GM12878 (cell line): ENCODE results near the gene LMF1. TPM values are rescaled to one million over a fixed set of nuclear protein-coding genes. Genes with fewer than 3 reads are reported as not detected.

Experiments used
- ATAC-seq: fragments of 200-7000 bp; cut with Tn5 transposase; 3 replicates; pipeline ENCODE4 v1.9.1; 2020; ENCODE audit warnings: mild to moderate bottlenecking, moderate library complexity
- BruUV-seq: library from RNA; stranded (reverse); fragments of 400-500 nt; replicated peaks from 2 replicates; lab custom pipeline; 2021; lab: Mats Ljungman, UMichigan
- CTCF ChIA-PET: fragments of 300-600 bp; sonication (Branson Sonifier 250); formaldehyde crosslinking; extraction: SDS; loops from one replicate; lab custom pipeline; 2021; ENCODE audit warnings: inconsistent platforms; lab: Yijun Ruan, JAX
- POLR2A ChIA-PET: fragments of 350-600 bp; formaldehyde crosslinking; extraction: SDS; loops from one replicate; lab custom pipeline; 2021; ENCODE audit warnings: inconsistent platforms; lab: Charles Lee
- RAD21 ChIA-PET: fragments of 300-600 bp; sonication (Branson Sonifier 250); formaldehyde crosslinking; loops from one replicate; lab custom pipeline; 2023; ENCODE audit warnings: antibody characterized with exemption; ENCODE audit not compliant: unreplicated experiment; lab: Charles Lee
- SMC1A ChIA-PET: fragments of 300-600 bp; sonication (Branson Sonifier 250); formaldehyde crosslinking; loops from one replicate; lab custom pipeline; 2023; ENCODE audit not compliant: unreplicated experiment, uncharacterized antibody; lab: Charles Lee
- DNase-seq: peaks from one replicate; pipeline ENCODE4 v3.0.0-alpha.2; 2011; ENCODE audit warnings: low read depth, low spot score
- FAIRE-seq: peaks from 3 replicates; lab custom pipeline; 2011; peaks lifted over from hg19 to GRCh38; lab: Jason Lieb, UNC
- H2AFZ ChIP-seq: 2 replicates; pipeline ENCODE4 v1.6.0; 2011; ENCODE audit warnings: low read depth, low read length, control low read depth; ENCODE audit not compliant: control insufficient read depth
- H3K27ac ChIP-seq: 2 replicates; pipeline ENCODE4 v1.5.1; 2011; ENCODE audit warnings: control low read depth; ENCODE audit not compliant: control insufficient read depth, insufficient read depth
- H3K27me3 ChIP-seq, 2 experiments: replicated peaks in 1 of 2; 2 replicates each; pipeline versions ENCODE4 v1.6.0 to v1.6.1; 2011; ENCODE audit warnings: low read length in 1 of 2; ENCODE audit not compliant: control insufficient read depth in 2 of 2, insufficient read depth in 2 of 2
- H3K36me3 ChIP-seq, 2 experiments: 2 replicates each; pipeline ENCODE4 v1.5.1; 2011; ENCODE audit warnings: low read length in 1 of 2; ENCODE audit not compliant: control insufficient read depth in 2 of 2, insufficient read depth in 2 of 2
- H3K4me1 ChIP-seq: 2 replicates; pipeline ENCODE4 v1.6.1; 2011; ENCODE audit warnings: mild to moderate bottlenecking, low read length, moderate library complexity, mixed read lengths; ENCODE audit not compliant: control insufficient read depth, insufficient read depth
- H3K4me2 ChIP-seq: 2 replicates; pipeline ENCODE4 v1.6.0; 2011; ENCODE audit warnings: control low read depth; ENCODE audit not compliant: control insufficient read depth, insufficient read depth
- H3K4me3 ChIP-seq: fragments of 200-600 bp; sonication (generic); 2 replicates; pipeline ENCODE4 v1.5.1; 2016
- H3K79me2 ChIP-seq: 2 replicates; pipeline ENCODE4 v1.6.0; 2011; ENCODE audit warnings: low read length; ENCODE audit not compliant: control insufficient read depth, insufficient read depth
- H3K9ac ChIP-seq: 2 replicates; pipeline ENCODE4 v1.8.0; 2011; ENCODE audit warnings: low read length, control low read depth, mixed read lengths; ENCODE audit not compliant: control insufficient read depth, insufficient read depth
- H3K9me3 ChIP-seq: replicated peaks from 3 replicates; pipeline ENCODE4 v1.5.1; 2011; ENCODE audit warnings: mild to moderate bottlenecking, low read length; ENCODE audit not compliant: control insufficient read depth, insufficient read depth
- H4K20me1 ChIP-seq: 2 replicates; pipeline ENCODE4 v1.6.0; 2011; ENCODE audit not compliant: control insufficient read depth, insufficient read depth
- DPF2 ChIP-seq: fragments of 450-650 bp; IDR thresholded peaks from 2 replicates; pipeline ENCODE4 v1.6.1; 2017; ENCODE audit warnings: mild to moderate bottlenecking
- FOXK2 ChIP-seq: fragments of 450-650 bp; IDR thresholded peaks from 2 replicates; pipeline ENCODE4 v1.6.1; 2017; ENCODE audit warnings: mild to moderate bottlenecking, moderate library complexity
- GATAD2B ChIP-seq: fragments of 450-650 bp; conservative IDR thresholded peaks from 2 replicates; pipeline ENCODE4 v1.6.1; 2017; ENCODE audit warnings: low read depth, mild to moderate bottlenecking, moderate library complexity
- JUNB ChIP-seq: IDR thresholded peaks from 2 replicates; pipeline ENCODE4 v1.6.1; 2016; ENCODE audit warnings: antibody characterized with exemption, mild to moderate bottlenecking
- NRF1 ChIP-seq: conservative IDR thresholded peaks from 2 replicates; pipeline ENCODE4 v1.6.1; 2011; ENCODE audit warnings: mild to moderate bottlenecking, low read depth, low read length, improper control_type of control experiment
- POLR2A ChIP-seq: IDR thresholded peaks from 2 replicates; pipeline ENCODE4 v1.6.1; 2011; ENCODE audit warnings: low read depth, mild to moderate bottlenecking, low read length
- SMAD1 ChIP-seq: fragments of 450-650 bp; IDR thresholded peaks from 2 replicates; pipeline ENCODE4 v1.6.1; 2018; ENCODE audit warnings: mild to moderate bottlenecking, low read depth; ENCODE audit not compliant: partially characterized antibody
- SUZ12 ChIP-seq: fragments of 200-600 bp; sonication (generic); IDR thresholded peaks from one replicate; pipeline ENCODE4 v1.6.1; 2018; ENCODE audit warnings: antibody characterized with exemption, mild to moderate bottlenecking; ENCODE audit not compliant: unreplicated experiment
- WGBS: methylation state at CpG from one replicate; pipeline ENCODE4 v1.1.6; 2016; ENCODE audit warnings: low lambda C conversion rate; ENCODE audit not compliant: insufficient replicate concordance, insufficient coverage; ENCODE audit errors: missing lambda C conversion rate; 5-methylcytosine and 5-hydroxymethylcytosine counted together
- in situ Hi-C: fragments of 300-500 bp; cut with MboI; formaldehyde crosslinking; loops from 9 replicates; pipeline ENCODE4 v1.14.3; 2018; ENCODE audit warnings: mixed read lengths
- intact Hi-C: fragments of 100-400 bp; cut with micrococcal nuclease; formaldehyde crosslinking; loops from one replicate; pipeline ENCODE4 v1.14.2; 2022; ENCODE audit not compliant: unreplicated experiment
- polyA plus RNA-seq, 11 experiments: library from polyadenylated mRNA; depleted of rRNA in 4 of 11; unstranded in 6 of 11; stranded (reverse) in 5 of 11; fragments of >200 nt; fragmentation: Nextera tagmentation in 4 of 11; fragmentation: Illumina TruSeq in 1 of 11; extraction: Ambion mirVana in 4 of 11; extraction: Trizol in 1 of 11; gene quantifications; 1 replicate in 1 of 11; 2 replicates in 10 of 11; pipeline versions ENCODE4 v1.2.1 to v1.2.3, GENCODE V29; 2011 to 2016; ENCODE audit warnings: inconsistent platforms in 2 of 11, missing spikeins in 2 of 11, low read depth in 1 of 11
- total RNA-seq, 4 experiments: library from RNA; depleted of rRNA in 3 of 4; stranded (reverse); fragments of >200 nt in 3 of 4; fragmentation: Illumina TruSeq in 1 of 4; extraction: Trizol in 1 of 4; gene quantifications; 2 replicates each; pipeline versions ENCODE4 v1.2.1 to v1.2.3, GENCODE V29; 2013 to 2021

Gene LMF1
- total and polyA plus RNA-seq, 10 of the 15 experiments (the other 5 are each of a cell fraction or from before 2014, with no cell fraction given) = 0.18 to 3.2 (median 1.4) TPM; not detected in 1

DNA sequence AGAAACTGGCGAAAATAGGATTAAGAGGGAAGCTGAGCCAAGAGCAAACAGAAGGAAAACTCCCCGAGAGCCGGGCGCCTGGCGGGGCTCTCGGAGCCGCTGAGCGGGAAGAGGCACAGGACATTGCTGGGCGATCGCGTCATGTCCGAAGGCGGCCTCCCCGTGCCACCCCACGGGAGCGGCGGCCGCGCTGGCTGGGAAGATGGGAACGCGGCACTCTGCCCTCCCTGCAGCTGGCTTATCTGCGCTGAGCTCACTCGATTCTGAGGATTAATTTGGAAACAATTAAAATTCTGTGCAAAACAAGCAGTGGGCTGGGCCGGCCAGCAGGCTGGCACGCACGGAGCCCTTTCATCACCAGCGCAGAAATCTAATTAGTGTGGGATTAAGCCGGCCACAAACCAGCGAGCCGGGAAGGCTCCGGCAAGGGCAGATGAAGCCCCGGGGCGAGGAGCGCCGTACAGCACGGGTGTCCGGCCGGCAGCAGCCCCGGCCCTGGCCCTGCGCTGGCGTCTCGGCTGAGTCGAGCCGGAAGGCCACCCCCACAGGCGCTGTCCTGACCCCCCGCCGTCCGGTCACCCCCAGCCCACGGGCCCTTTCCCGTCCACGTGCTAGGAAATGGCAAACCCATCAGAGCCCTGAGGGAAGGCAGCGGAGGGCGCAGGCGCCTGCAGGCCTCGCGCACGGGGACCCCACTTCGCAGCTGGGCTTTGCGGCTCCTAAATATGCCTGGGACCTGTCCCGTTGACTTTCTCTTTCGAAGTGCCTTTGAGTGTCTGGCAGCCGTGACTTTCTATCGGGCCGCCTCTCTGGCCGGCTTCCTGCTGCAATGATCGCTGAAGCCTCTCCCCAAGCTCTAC is 48.7 kb upstream of the LMF1 start:
- Histone ChIP-seq H3K36me3 (no peaks in the 10 kb centered on the region), H3K4me3 (no peak overlapping the region), H4K20me1 (no peaks in the 10 kb centered on the region), H3K27ac (no peak overlapping the region), H3K9me3 (no peaks in the 10 kb centered on the region), H3K9ac (no peak overlapping the region), H3K27me3 (no peaks in the 10 kb centered on the region), H3K4me1 (no peaks in the 10 kb centered on the region), H3K79me2 (no peaks in the 10 kb centered on the region), H2AFZ (no peak overlapping the region), H3K4me2 (no peak overlapping the region)
- ChIA-PET CTCF (no interaction called here), SMC1A (no interaction called here), POLR2A (no interaction called here), RAD21 (no interaction called here)
- intact Hi-C loops (no loop called here), in situ Hi-C loops (no loop called here)
- TF ChIP-seq SMAD1 (no peak), FOXK2 (no peak), DPF2 (no peak), POLR2A (no peak), GATAD2B (no peak)
- BruUV-seq = no TSS peak
- FAIRE-seq (no peak), DNase-seq (no peak), ATAC-seq (no peak)
- 81% methylated on average over 50 of the region's 66 CpGs for WGBS

DNA sequence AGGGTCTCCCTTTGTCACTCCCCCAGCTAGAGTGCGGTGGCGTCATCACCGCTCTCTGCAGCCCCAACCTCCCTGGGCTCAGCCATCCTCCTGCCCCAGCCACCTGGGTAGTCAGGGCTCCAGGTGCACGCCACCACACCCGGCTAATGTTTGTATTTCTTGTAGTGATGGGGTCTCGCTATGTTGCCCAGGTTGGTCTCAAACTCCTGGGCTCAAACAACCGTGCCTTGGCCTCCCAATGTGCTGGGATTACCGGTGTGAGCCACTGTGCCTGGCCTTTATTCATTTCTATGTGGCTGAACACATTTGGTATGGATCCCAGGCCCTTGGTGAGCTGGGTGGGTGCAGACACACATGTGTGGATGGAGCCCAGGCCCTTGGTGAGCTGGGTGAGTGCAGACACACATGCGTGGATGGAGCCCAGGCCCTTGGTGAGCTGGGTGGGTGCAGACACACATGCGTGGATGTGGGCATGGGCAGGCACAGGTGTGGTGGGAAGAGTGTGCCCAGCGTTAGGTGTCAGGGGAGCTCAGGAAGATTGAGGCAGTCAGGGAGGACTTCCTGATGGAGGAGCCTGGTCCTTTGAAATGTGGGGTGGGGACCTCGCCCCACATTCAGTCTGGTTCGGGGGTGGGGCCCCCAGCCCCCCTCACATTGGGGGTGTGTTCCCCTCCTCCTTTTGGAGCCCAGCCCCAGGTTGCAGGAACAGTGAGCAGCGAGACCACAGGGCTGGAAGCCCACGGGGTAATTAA is 47.8 kb upstream of the LMF1 start:
- in situ Hi-C loops (no loop called here), intact Hi-C loops (no loop called here)
- Histone ChIP-seq H3K9ac (no peak overlapping the region), H3K4me2 (no peak overlapping the region), H3K79me2 (no peaks in the 10 kb centered on the region), H3K9me3 (no peaks in the 10 kb centered on the region), H2AFZ (no peak overlapping the region), H3K4me1 (no peaks in the 10 kb centered on the region), H4K20me1 (no peaks in the 10 kb centered on the region), H3K27ac (no peak overlapping the region), H3K36me3 (no peaks in the 10 kb centered on the region), H3K4me3 (no peak overlapping the region)
- ChIA-PET SMC1A (no interaction called here), POLR2A (no interaction called here), CTCF (no interaction called here)
- FAIRE-seq (no peak), ATAC-seq (no peak)
- TF ChIP-seq NRF1 = no peak
- TF ChIP-seq SUZ12 = no peak
- TF ChIP-seq JUNB = no peak
- TF ChIP-seq, all 136 proteins: peak for 0
- WGBS = 41% methylated on average over 15 of the region's 15 CpGs
- BruUV-seq = no TSS peak
- no peaks in the 10 kb centered on the region for H3K27me3 ChIP-seq
- no peak for DNase-seq
- RAD21 ChIA-PET = no interaction called here
